ENCODE results near the gene ATP6V0D1.
A peak's percentile ranks its signal among the peaks of the same experiment; 100 is the strongest.

Gene ATP6V0D1

DNA sequence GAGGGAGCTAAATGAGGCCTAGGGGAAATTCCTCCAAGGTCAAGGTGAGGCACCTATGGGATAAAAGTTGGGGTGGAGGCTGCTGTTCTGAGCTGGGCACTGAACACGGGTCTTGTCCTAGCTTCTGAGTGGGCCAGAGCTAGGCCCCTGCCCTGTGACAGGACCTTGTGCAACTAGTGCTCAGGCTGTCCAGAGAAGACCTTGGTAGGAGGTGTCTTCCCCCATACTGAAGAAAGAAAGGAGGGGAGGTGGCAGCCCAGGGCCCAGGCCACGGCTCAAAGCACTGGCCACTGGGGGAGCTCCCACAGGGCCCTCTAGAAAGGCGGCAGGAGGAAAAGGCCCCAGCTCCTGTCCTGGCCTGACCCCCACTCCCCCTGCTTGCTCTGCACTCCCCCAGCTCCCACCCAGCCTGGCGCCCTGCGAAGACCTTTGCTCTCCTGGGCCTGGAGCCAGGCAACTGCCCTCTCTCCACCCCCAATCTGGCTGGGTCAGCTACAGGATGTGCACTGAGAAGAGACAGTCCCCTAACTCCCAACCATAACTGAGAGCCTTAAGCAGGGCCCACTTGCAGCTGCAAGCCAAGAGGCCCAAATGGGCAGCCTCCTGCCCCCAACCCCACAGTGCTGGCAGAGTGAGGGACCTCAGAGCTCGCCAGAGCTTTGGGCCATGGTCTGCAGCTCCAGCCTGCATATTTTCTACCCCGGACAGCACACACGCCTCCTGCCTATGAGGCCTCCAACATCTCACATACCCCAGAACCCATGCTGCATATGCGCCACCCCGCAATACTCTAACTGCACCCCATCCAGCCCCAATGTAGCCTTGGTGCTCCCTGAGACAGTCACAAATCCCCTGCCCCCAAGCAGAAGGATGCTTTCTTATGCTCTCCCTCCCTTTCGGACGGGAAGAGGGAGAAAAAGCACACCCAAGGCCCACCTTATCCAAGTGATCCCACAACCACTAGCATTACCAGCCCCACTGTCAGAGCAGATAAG lies 34.7 kb downstream of the ATP6V0D1 start:
- DNase-seq (ENCODE audit: low read depth in 2 of 2) = no peak

DNA sequence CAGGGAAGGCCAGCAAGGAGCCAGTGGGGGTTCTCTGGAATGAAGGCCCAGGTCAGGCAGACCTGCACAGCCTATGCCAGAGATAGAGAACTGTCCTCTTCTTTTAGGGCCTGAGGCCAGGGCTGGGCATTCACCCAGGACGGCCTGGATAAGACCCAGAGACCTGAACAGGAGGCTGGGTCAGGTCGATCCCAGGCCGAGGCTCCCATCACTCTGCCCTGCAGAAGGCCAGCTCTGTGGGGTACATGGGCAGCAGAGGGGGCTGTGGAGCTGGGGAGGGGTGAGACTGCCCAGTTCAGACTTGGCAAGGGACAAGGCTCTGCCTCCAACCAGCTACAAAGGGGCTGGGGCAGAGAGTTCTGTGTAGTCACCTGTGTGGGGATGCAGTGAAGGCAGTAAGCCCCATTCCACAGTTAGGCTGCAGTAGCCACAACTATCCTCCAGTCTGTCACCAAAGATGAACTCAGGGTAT lies 35.5 kb downstream of the ATP6V0D1 start:
- DNase-seq (ENCODE audit: low read depth in 2 of 2) = no peak

DNA sequence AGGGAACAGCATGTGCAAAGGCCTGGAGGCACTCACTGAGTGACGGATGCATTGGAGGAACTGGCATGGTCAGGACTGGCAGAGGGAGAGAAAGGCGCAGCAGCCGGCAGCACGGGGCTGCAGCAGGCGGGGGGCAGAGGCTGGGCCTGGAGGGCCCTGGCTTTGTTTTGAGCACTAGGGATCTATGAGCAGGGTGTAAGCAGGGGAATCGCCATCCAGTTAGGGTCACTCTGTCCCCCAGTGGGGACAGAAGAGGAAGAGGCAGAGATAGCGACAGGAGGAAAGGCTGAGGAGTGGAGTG lies 35.9 kb downstream of the ATP6V0D1 start:
- no peak for DNase-seq (ENCODE audit: low read depth in 2 of 2)

- DNase-seq (ENCODE audit: low read depth in 2 of 2) = no peak
These were observed 36.5 kb downstream of the ATP6V0D1 start for GRCh38 chr16:67444259-67445125.

DNA sequence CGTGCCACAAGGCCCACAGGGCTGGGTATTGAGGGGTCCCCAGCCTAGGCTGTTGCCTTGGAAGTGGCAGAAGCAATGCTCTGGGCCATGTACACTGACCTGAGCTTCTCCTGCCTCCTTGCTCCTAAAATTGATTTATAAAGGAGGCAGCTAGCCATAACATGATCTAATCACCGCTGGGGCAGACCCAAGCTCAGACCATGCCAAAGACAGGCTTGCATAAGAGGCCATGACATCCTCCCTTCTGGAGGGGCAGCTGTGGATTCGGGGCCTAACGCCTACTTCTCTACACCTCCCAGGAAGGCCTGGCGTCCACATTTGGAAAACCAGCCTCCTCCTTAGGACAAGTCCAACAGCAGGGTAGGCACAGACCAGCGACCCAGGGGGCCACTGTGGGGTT lies 37.7 kb downstream of the ATP6V0D1 start:
- no peak for DNase-seq (ENCODE audit: low read depth in 2 of 2)

DNA sequence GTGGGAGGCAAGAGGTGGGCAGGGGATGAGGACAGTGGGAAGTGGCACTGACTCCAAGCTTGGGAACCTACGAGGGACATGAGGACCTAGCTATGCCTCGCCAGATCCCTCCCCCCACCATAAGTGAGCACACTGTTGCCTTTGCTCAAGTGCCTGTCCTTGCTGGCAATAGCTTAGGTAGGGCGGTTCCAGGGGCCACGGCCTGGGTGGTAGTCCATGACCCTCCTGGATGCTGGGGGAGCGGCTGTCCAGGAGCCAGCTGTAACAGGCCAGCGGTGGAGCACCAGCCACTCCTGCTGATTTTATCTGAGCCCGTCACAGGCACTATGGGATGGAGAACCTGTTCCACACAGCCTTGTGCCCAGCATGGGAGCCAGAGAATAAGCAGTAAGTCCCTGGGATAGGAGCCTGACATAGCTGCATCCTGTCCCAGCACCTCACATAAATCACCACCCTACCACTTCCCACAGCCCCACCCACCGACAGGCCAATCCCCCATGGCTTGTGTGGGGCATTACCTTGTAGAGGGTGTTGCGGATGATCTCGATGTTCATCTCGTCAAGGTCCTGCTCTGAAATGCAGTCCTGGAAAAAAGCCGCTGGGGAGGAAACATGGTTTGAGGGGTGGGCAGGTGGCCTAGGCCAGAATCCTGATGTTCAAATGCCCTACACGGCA lies 38.2 kb downstream of the ATP6V0D1 start:
- DNase-seq (ENCODE audit: low read depth in 2 of 2) = no peak

DNA sequence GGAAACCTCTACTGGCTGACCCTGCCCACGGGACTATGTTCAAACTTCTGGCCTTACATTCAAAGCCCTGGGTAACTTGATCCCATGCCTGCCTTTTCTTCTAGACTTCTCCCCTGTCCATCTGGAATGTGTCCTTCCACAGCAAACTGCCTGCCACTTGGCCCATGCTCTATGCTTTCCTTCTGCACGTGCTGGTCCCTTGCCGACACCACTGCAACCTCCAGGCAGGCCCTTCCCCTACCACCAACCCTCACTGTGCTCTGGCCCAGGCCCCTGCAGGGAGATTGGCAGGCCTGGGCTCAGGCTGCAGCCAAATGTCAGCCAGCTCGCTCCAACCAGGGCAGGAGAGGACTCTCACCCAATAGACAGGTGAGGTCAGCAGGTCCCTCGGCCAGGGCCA lies 39.0 kb downstream of the ATP6V0D1 start:
- no peak for DNase-seq (ENCODE audit: low read depth in 2 of 2)

DNA sequence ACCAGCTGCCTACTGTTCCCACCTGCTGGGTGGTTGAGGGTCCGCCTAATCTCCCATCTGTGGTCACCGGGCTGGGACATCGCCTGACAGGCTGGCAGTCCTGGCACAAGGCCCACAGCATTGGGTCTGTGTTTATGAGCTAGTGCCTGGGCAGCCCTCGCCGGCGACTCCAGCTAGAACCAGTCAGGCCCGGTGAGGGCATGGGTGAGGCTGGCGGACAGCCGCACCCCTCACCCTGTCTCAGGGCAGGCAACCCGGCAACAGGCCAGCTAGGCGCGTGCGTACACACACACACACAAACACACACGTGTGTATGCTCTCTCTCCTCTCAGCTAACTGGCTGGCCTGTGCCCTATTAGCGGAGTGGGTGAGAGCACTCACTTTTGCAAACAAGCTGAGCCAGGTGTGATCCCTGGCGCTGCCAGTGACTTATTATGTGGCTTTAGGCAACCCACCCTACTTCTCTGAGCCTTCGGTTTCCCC lies 39.6 kb downstream of the ATP6V0D1 start:
- DNase-seq (ENCODE audit: low read depth in 2 of 2) = no peak

GRCh38 chr16:67438824-67439393 lies 42.0 kb downstream of the ATP6V0D1 start:
- no peak for DNase-seq (ENCODE audit: low read depth in 2 of 2)

- DNase-seq (ENCODE audit: low read depth in 2 of 2) = no peak
These were observed 42.7 kb downstream of the ATP6V0D1 start for GRCh38 chr16:67438098-67438791.

GRCh38 chr16:67437513-67437912 lies 43.4 kb downstream of the ATP6V0D1 start:
- no peak for DNase-seq (ENCODE audit: low read depth in 2 of 2)

DNA sequence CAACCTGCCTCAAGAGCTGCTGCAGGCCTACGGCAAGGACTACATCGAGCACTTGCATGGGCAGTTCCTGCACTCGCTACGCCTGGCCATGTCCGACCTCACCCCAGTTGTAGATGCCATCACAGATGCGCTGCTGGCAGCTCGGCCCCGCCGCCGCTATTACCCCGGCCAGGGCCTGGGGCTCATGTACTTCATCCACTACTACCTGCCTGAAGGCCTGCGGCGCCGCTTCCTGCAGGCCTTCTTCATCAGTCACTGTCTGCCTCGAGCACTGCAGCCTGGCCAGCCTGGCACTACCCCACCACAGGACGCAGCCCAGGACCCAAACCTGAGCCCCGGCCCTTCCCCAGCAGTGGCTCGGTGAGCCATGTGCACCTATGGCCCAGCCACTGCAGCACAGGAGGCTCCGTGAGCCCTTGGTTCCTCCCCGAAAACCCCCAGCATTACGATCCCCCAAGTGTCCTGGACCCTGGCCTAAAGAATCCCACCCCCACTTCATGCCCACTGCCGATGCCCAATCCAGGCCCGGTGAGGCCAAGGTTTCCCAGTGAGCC lies 44.2 kb downstream of the ATP6V0D1 start:
- no peak for DNase-seq (ENCODE audit: low read depth in 2 of 2)

- DNase-seq (ENCODE audit: low read depth in 2 of 2) = no peak
These were observed 45.2 kb downstream of the ATP6V0D1 start for GRCh38 chr16:67435758-67436164.

DNA sequence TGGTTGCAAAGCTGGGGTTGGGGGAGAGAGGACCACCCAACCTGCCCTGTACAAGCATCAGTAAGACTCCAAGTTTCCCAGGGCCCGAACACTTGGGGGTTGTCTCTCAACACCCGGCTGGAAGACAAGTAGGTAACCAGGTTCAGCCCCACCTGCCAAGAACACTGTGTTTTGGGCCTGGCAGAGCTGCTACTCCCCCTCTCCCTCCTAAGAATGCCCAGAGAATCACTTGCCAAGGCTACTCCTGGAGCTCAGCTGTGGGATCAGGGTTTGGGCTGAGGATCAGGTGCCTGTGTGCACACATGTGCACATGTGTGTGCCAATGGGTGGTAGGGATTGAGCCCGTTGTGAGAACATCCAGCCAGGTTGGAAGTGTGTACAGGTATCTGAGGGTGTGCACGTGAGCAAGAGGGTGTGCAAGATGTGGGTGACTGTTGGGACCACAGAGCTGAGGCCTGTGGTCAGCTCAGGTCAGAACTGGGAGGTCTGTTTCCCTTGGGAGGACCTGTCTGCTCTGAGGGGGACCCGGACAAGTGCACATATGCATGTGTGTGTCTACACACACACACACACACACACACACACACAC lies 47.7 kb downstream of the ATP6V0D1 start:
- no peak for DNase-seq (ENCODE audit: low read depth in 2 of 2)

GRCh38 chr16:67432506-67432890 lies 48.5 kb downstream of the ATP6V0D1 start:
- no peak for DNase-seq (ENCODE audit: low read depth in 2 of 2)

- DNase-seq (ENCODE audit: low read depth in 2 of 2) = no peak
These were observed 49.0 kb downstream of the ATP6V0D1 start for GRCh38 chr16:67431775-67432505.

GRCh38 chr16:67430977-67431774 lies 49.8 kb downstream of the ATP6V0D1 start, which contains the start of gene HSD11B2:
HSD11B2 (plus strand) TSS chr16:67431121; CDS start chr16:67431249, 128 bp downstream.
- no peak for DNase-seq (ENCODE audit: low read depth in 2 of 2)

GRCh38 chr16:67430504-67430976 lies 50.4 kb downstream of the ATP6V0D1 start:
- peak in 1 of 2 donors; percentile 25 for DNase-seq (ENCODE audit: low read depth in 2 of 2)

All from stimulated activated CD4-positive, alpha-beta T cell treated with anti-CD3 and anti-CD28 coated beads, Interleukin-15, amount 100 ng/mL, for 48 hours (primary cell).